HG03175 (cell line): ENCODE results near the gene PXDC1.

Experiments
- ATAC-seq: cut with Tn5 transposase; IDR thresholded peaks from one replicate; pipeline ENCODE4 v1.9.1; 2021; ENCODE audit warnings: mild to moderate bottlenecking, moderate library complexity; ENCODE audit not compliant: unreplicated experiment

PXDC1 gene

GRCh38 chr6:3719462-3720308, 31.8 kb downstream of the PXDC1 start:
- no peak for ATAC-seq

- ATAC-seq = no peak
Observed at GRCh38 chr6:3718407-3718806, 33.1 kb downstream of the PXDC1 start.

GRCh38 chr6:3715285-3715684, 36.2 kb downstream of the PXDC1 start:
- no peak for ATAC-seq

GRCh38 chr6:3714768-3715167, 36.7 kb downstream of the PXDC1 start:
- ATAC-seq = no peak

- ATAC-seq = no peak
Observed at GRCh38 chr6:3714111-3714510, 37.4 kb downstream of the PXDC1 start.

- no peak for ATAC-seq
Observed at GRCh38 chr6:3712827-3713665, 38.5 kb downstream of the PXDC1 start.

GRCh38 chr6:3711776-3712175, 39.7 kb downstream of the PXDC1 start:
- no peak for ATAC-seq

GRCh38 chr6:3710403-3710802, 41.1 kb downstream of the PXDC1 start:
- no peak for ATAC-seq

- ATAC-seq = no peak
Observed at GRCh38 chr6:3708540-3708939, 43.0 kb downstream of the PXDC1 start.

GRCh38 chr6:3707751-3708412, 43.6 kb downstream of the PXDC1 start:
- no peak for ATAC-seq

GRCh38 chr6:3707024-3707423, 44.5 kb downstream of the PXDC1 start:
- no peak for ATAC-seq

GRCh38 chr6:3706547-3706946, 45.0 kb downstream of the PXDC1 start:
- no peak for ATAC-seq

- no peak for ATAC-seq
Observed at GRCh38 chr6:3701631-3702030, 49.9 kb downstream of the PXDC1 start.

GRCh38 chr6:3699231-3699630, 52.3 kb downstream of the PXDC1 start:
- ATAC-seq = no peak

- no peak for ATAC-seq
Observed at GRCh38 chr6:3698021-3698420, 53.5 kb downstream of the PXDC1 start.

- ATAC-seq = no peak
Observed at GRCh38 chr6:3697609-3698008, 53.9 kb downstream of the PXDC1 start.

- no peak for ATAC-seq
Observed at GRCh38 chr6:3696525-3697088, 54.9 kb downstream of the PXDC1 start.

GRCh38 chr6:3695065-3695817, 56.3 kb downstream of the PXDC1 start:
- no peak for ATAC-seq

- no peak for ATAC-seq
Observed at GRCh38 chr6:3693831-3694230, 57.7 kb downstream of the PXDC1 start.

GRCh38 chr6:3690506-3690905, 61.0 kb downstream of the PXDC1 start:
- ATAC-seq = no peak
